MV-4-11 (cell line): ENCODE data around the gene EP400.
"Not testable (repeated sequence)": the region's sequence is repeated elsewhere in the genome, so short reads cannot be mapped to it uniquely, and the experiment has no call there.

Experiments
- DNase-seq: peaks from one replicate; lab custom pipeline; 2025; lab: John Stamatoyannopoulos, UW

Gene EP400

GRCh38 chr12:131950182-131950913 is 606 bp downstream of the EP400 start:
- no peak for DNase-seq

GRCh38 chr12:131953810-131954209 is 4.1 kb downstream of the EP400 start:
- DNase-seq: not testable (repeated sequence)

GRCh38 chr12:131954460-131954859 is 4.7 kb downstream of the EP400 start:
- not testable (repeated sequence) for DNase-seq

- no peak for DNase-seq
Measured at GRCh38 chr12:131959116-131959515, 9.4 kb downstream of the EP400 start.

GRCh38 chr12:131959641-131960589 is 10.2 kb downstream of the EP400 start:
- no peak for DNase-seq

- DNase-seq: not testable (repeated sequence)
Measured at GRCh38 chr12:131960590-131961325, 11.0 kb downstream of the EP400 start.

GRCh38 chr12:131961328-131961727 is 11.6 kb downstream of the EP400 start:
- not testable (repeated sequence) for DNase-seq

GRCh38 chr12:131962069-131962468 is 12.3 kb downstream of the EP400 start:
- DNase-seq: no peak

GRCh38 chr12:131963381-131963780 is 13.6 kb downstream of the EP400 start:
- DNase-seq: no peak

GRCh38 chr12:131965073-131965472 is 15.3 kb downstream of the EP400 start:
- no peak for DNase-seq

GRCh38 chr12:131971226-131971625 is 21.5 kb downstream of the EP400 start:
- no peak for DNase-seq

GRCh38 chr12:131975228-131975627 is 25.5 kb downstream of the EP400 start:
- DNase-seq: no peak

GRCh38 chr12:131979606-131980005 is 29.9 kb downstream of the EP400 start:
- DNase-seq: no peak

GRCh38 chr12:131980263-131980662 is 30.5 kb downstream of the EP400 start:
- DNase-seq: no peak

- DNase-seq: no peak
Measured at GRCh38 chr12:131981388-131981787, 31.6 kb downstream of the EP400 start.

- DNase-seq: no peak
Measured at GRCh38 chr12:131982041-131982440, 32.3 kb downstream of the EP400 start.

- no peak for DNase-seq
Measured at GRCh38 chr12:131983026-131983425, 33.3 kb downstream of the EP400 start.

GRCh38 chr12:131983554-131983953 is 33.8 kb downstream of the EP400 start:
- DNase-seq: no peak

GRCh38 chr12:131984334-131984733 is 34.6 kb downstream of the EP400 start:
- peak; percentile 46 for DNase-seq

GRCh38 chr12:131985510-131985875 is 35.8 kb downstream of the EP400 start:
- peak; percentile 91 for DNase-seq

GRCh38 chr12:131986361-131986760 is 36.6 kb downstream of the EP400 start:
- no peak for DNase-seq

GRCh38 chr12:131986910-131987309 is 37.2 kb downstream of the EP400 start:
- no peak for DNase-seq
